KMS-11 (cell line): ENCODE data around the gene HSF2.

Source experiments
- H2AFZ ChIP-seq: fragments of 200-600 bp; sonication (generic); 2 replicates; pipeline ENCODE4 v1.6.1; 2016; ENCODE audit warnings: antibody characterized with exemption, mixed run types, low read depth
- H3K27ac ChIP-seq: fragments of 200-600 bp; sonication (generic); 2 replicates; pipeline ENCODE4 v1.6.1; 2016; ENCODE audit warnings: mild to moderate bottlenecking, mixed run types
- H3K27me3 ChIP-seq: fragments of 200-600 bp; sonication (generic); 2 replicates; pipeline ENCODE4 v1.6.1; 2017; ENCODE audit warnings: mild to moderate bottlenecking, low read depth, mixed run types, moderate library complexity; ENCODE audit not compliant: insufficient read depth
- H3K36me3 ChIP-seq: fragments of 200-600 bp; sonication (generic); 2 replicates; pipeline ENCODE4 v1.6.1; 2017; ENCODE audit warnings: mild to moderate bottlenecking, mixed run types; ENCODE audit not compliant: insufficient read depth
- H3K4me1 ChIP-seq: fragments of 200-600 bp; sonication (generic); 2 replicates; pipeline ENCODE4 v1.6.1; 2016; ENCODE audit warnings: mild to moderate bottlenecking, low read depth, mixed run types; ENCODE audit not compliant: poor library complexity, severe bottlenecking
- H3K4me2 ChIP-seq: fragments of 200-600 bp; sonication (generic); 2 replicates; pipeline ENCODE4 v1.7.0; 2016; ENCODE audit warnings: mild to moderate bottlenecking, mixed run types
- H3K4me3 ChIP-seq: fragments of 200-600 bp; sonication (generic); IDR thresholded peaks from 2 replicates; pipeline ENCODE4 v1.6.1; 2017; ENCODE audit warnings: low read depth, low read length, mixed read lengths; ENCODE audit not compliant: insufficient read depth
- H3K79me2 ChIP-seq: fragments of 200-600 bp; sonication (generic); 2 replicates; pipeline ENCODE4 v1.6.1; 2016; ENCODE audit warnings: low read depth, mixed run types; ENCODE audit not compliant: insufficient read depth
- H3K9ac ChIP-seq: fragments of 200-600 bp; sonication (generic); 2 replicates; pipeline ENCODE4 v1.6.1; 2016; ENCODE audit warnings: mild to moderate bottlenecking, mixed run types
- H4K20me1 ChIP-seq: fragments of 200-600 bp; sonication (generic); 2 replicates; pipeline ENCODE4 v1.6.1; 2016; ENCODE audit warnings: mild to moderate bottlenecking, mixed run types; ENCODE audit not compliant: insufficient read depth
- TF ChIP-seq, protein P1 (sequence below): fragments of 200-600 bp; sonication (generic); conservative IDR thresholded peaks from 2 replicates; pipeline ENCODE4 v1.6.1; 2017; ENCODE audit warnings: low read depth, mild to moderate bottlenecking, antibody characterized with exemption, low read length, moderate library complexity, mixed read lengths

Gene HSF2

DNA sequence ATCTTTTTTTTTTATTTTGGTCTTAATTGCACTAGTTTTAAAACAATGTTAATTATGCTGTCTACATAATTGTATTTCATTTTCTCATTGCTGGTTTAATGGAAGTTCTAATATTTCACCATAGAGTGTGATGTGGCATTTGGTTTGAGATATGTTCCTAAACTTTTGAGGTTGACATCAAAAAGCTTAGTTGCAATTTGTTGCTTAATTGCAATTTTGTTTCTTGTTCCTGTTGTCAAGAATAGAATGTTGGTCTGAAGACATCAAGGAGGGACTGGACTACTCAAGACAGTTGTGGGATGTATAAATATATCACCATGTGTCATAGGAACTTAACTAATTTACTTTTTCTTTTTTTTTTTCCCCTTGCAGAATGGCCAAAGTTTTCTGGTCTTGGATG lies 12.5 kb downstream of the HSF2 start:
- Histone ChIP-seq H3K27ac (no peak overlapping the region), H3K4me1 (no peaks in the 10 kb centered on the region), H3K4me3 (no peak overlapping the region), H3K79me2 (peaks cover 25% of the 10 kb centered on the region), H3K27me3 (no peaks in the 10 kb centered on the region), H4K20me1 (no peaks in the 10 kb centered on the region), H3K9ac (no peak overlapping the region), H3K4me2 (no peak overlapping the region), H2AFZ (no peak overlapping the region), H3K36me3 (no peaks in the 10 kb centered on the region)
- TF ChIP-seq, protein P1, sequence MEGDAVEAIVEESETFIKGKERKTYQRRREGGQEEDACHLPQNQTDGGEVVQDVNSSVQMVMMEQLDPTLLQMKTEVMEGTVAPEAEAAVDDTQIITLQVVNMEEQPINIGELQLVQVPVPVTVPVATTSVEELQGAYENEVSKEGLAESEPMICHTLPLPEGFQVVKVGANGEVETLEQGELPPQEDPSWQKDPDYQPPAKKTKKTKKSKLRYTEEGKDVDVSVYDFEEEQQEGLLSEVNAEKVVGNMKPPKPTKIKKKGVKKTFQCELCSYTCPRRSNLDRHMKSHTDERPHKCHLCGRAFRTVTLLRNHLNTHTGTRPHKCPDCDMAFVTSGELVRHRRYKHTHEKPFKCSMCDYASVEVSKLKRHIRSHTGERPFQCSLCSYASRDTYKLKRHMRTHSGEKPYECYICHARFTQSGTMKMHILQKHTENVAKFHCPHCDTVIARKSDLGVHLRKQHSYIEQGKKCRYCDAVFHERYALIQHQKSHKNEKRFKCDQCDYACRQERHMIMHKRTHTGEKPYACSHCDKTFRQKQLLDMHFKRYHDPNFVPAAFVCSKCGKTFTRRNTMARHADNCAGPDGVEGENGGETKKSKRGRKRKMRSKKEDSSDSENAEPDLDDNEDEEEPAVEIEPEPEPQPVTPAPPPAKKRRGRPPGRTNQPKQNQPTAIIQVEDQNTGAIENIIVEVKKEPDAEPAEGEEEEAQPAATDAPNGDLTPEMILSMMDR, result no peak

DNA sequence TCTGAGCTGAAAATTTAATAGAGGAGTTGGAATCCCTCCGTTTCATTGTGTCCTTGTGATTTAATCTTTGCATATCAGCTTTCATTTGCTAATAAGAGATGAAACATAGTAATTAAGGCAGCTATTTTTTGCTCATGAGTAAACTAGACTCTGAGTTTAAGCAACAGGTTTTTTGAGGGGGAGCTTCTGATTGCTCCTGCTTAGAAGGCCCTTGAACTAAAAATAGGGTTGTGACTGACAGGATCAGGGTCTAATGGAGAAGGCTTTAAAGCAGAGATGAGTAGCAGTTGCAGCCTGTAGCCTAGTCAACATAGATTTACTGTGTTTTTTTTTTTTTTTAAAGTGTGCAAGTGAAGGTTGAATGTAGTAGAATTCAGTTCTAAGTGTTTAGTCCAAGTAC lies 17.4 kb downstream of the HSF2 start:
- no peaks in the 10 kb centered on the region for H3K27me3 ChIP-seq
- no peak overlapping the region for H3K9ac ChIP-seq
- no peak overlapping the region for H3K27ac ChIP-seq
- no peak overlapping the region for H3K4me2 ChIP-seq
- TF ChIP-seq, protein P1, result no peak
- H3K79me2 ChIP-seq, result 0 out of 2 replicates have a peak, but pooled peaks cover 1% of the 10 kb centered on the region
- H3K4me3 ChIP-seq, result no peak overlapping the region
- H3K36me3 ChIP-seq, result no peaks in the 10 kb centered on the region
- no peak overlapping the region for H2AFZ ChIP-seq
- H3K4me1 ChIP-seq, result no peaks in the 10 kb centered on the region
- H4K20me1 ChIP-seq, result no peaks in the 10 kb centered on the region

DNA sequence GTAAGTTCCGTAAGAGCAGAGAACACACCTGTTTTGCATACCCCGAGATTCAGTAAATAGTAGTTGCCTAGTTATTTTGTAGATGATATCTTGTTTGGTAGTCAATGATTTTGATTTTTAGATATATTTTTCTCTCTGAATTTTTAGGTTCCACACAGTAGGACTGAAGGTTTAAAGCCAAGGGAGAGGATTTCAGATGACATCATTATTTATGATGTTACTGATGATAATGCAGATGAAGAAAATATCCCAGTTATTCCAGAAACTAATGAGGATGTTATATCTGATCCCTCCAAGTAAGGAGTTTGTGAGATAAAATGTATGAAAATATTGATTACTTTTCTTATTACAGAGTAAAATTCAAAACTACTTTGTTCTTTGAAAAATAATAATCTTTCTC lies 22.6 kb downstream of the HSF2 start:
- H4K20me1 ChIP-seq, result no peaks in the 10 kb centered on the region
- TF ChIP-seq, protein P1, result no peak
- no peaks in the 10 kb centered on the region for H3K27me3 ChIP-seq
- no peak overlapping the region for H3K4me2 ChIP-seq
- no peaks in the 10 kb centered on the region for H3K4me1 ChIP-seq
- no peak overlapping the region for H3K4me3 ChIP-seq
- no peaks in the 10 kb centered on the region for H3K36me3 ChIP-seq
- H2AFZ ChIP-seq, result no peak overlapping the region
- H3K9ac ChIP-seq, result no peak overlapping the region
- H3K79me2 ChIP-seq, result no peaks in the 10 kb centered on the region
- H3K27ac ChIP-seq, result no peak overlapping the region

DNA sequence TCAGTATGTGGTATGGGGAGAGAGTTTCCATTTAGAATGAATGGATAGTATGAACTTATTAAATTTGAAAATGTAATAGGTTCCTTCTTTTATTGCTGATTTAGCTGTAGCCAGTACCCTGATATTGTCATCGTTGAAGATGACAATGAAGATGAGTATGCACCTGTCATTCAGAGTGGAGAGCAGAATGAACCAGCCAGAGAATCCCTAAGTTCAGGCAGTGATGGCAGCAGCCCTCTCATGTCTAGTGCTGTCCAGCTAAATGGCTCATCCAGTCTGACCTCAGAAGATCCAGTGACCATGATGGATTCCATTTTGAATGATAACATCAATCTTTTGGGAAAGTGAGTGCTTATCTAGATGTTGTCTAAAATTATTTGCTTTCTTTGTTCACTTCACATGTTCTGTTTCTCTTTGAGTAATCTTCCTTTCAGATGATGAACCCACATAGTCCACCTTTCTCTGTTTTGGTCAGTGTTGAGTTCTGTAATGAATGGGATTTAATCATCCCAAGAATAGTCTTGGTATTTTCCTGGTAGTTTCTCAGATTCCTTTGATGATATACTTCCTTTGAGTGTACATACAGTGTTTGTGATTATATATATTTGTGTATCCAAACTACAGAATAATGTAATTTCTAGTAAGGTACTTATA lies 23.3 kb downstream of the HSF2 start:
- TF ChIP-seq, protein P1, result no peak
- Histone ChIP-seq H3K79me2 (no peaks in the 10 kb centered on the region), H3K27ac (no peak overlapping the region), H2AFZ (no peak overlapping the region), H3K4me1 (no peaks in the 10 kb centered on the region), H3K27me3 (no peaks in the 10 kb centered on the region), H4K20me1 (no peaks in the 10 kb centered on the region), H3K4me2 (no peak overlapping the region), H3K36me3 (no peaks in the 10 kb centered on the region), H3K4me3 (no peak overlapping the region), H3K9ac (no peak overlapping the region)
